H9 (cell line): ENCODE measurements around the gene LILRB1. TPM values are rescaled to one million over a fixed set of nuclear protein-coding genes. Genes with fewer than 3 reads are reported as not detected.

Experiments
- DNase-seq: peaks from one replicate; pipeline ENCODE4 v3.0.0-alpha.2; 2017
- H2AFZ ChIP-seq: one replicate; pipeline ENCODE4 v1.6.1; 2013; ENCODE audit warnings: mild to moderate bottlenecking, low read length, control low read depth, moderate library complexity
- H2AK5ac ChIP-seq: 2 replicates; pipeline ENCODE4 v1.6.1; 2013; ENCODE audit warnings: low read length, control low read depth, mixed read lengths; ENCODE audit not compliant: insufficient read length
- H2BK120ac ChIP-seq: one replicate; pipeline ENCODE4 v1.6.1; 2013; ENCODE audit warnings: low read depth, mild to moderate bottlenecking, low read length, control low read depth, inconsistent platforms; ENCODE audit not compliant: poor library complexity, severe bottlenecking
- H2BK12ac ChIP-seq: 2 replicates; pipeline ENCODE4 v1.6.1; 2013; ENCODE audit warnings: low read length, control low read depth, mixed read lengths, low read depth; ENCODE audit not compliant: insufficient read length
- H2BK15ac ChIP-seq: 2 replicates; pipeline ENCODE4 v1.6.1; 2013; ENCODE audit warnings: low read depth, low read length, control low read depth
- H2BK20ac ChIP-seq: one replicate; pipeline ENCODE4 v1.6.1; 2013; ENCODE audit warnings: low read depth, mild to moderate bottlenecking, low read length, control low read depth, inconsistent platforms; ENCODE audit not compliant: poor library complexity, severe bottlenecking
- H2BK5ac ChIP-seq: 2 replicates; pipeline ENCODE4 v1.6.1; 2013; ENCODE audit warnings: low read length, control low read depth, mixed read lengths; ENCODE audit not compliant: insufficient read length
- H3K14ac ChIP-seq: 2 replicates; pipeline ENCODE4 v1.6.1; 2013; ENCODE audit warnings: low read length, control low read depth; ENCODE audit not compliant: insufficient read depth
- H3K18ac ChIP-seq: 2 replicates; pipeline ENCODE4 v1.6.1; 2013; ENCODE audit warnings: low read depth, mild to moderate bottlenecking, mixed read lengths, low read length, control low read depth; ENCODE audit not compliant: insufficient read length
- H3K23ac ChIP-seq: 2 replicates; pipeline ENCODE4 v1.6.1; 2013; ENCODE audit warnings: low read length, control low read depth, mixed read lengths, low read depth; ENCODE audit not compliant: insufficient read length
- H3K23me2 ChIP-seq: 2 replicates; pipeline ENCODE4 v1.6.1; 2013; ENCODE audit warnings: low read depth, mild to moderate bottlenecking, mixed read lengths, low read length, control low read depth; ENCODE audit not compliant: insufficient read length, poor library complexity, severe bottlenecking
- H3K27ac ChIP-seq: 2 replicates; pipeline ENCODE4 v1.5.1; 2013; ENCODE audit warnings: low read length, control low read depth, mixed read lengths, low read depth; ENCODE audit not compliant: insufficient read length
- H3K27me3 ChIP-seq: 2 replicates; pipeline ENCODE4 v1.6.1; 2013; ENCODE audit warnings: low read length, control low read depth, inconsistent platforms; ENCODE audit not compliant: insufficient read depth
- H3K4ac ChIP-seq: 2 replicates; pipeline ENCODE4 v1.6.1; 2013; ENCODE audit warnings: low read depth, mild to moderate bottlenecking, control low read depth, inconsistent platforms, low read length, moderate library complexity
- H3K4me1 ChIP-seq: 2 replicates; pipeline ENCODE4 v1.6.1; 2013; ENCODE audit warnings: low read length, control low read depth, inconsistent platforms; ENCODE audit not compliant: insufficient read depth
- H3K4me2 ChIP-seq: 2 replicates; pipeline ENCODE4 v1.6.1; 2013; ENCODE audit warnings: low read length, control low read depth, mixed read lengths; ENCODE audit not compliant: insufficient read length, insufficient read depth
- H3K56ac ChIP-seq: 2 replicates; pipeline ENCODE4 v1.6.1; 2013; ENCODE audit warnings: low read depth, mild to moderate bottlenecking, mixed read lengths, low read length, control low read depth; ENCODE audit not compliant: insufficient read length
- H3K79me1 ChIP-seq: 2 replicates; pipeline ENCODE4 v1.6.1; 2013; ENCODE audit warnings: low read depth, mild to moderate bottlenecking, moderate library complexity, low read length, control low read depth, inconsistent platforms; ENCODE audit not compliant: insufficient read depth, poor library complexity, severe bottlenecking
- H3K79me2 ChIP-seq: 2 replicates; pipeline ENCODE4 v1.6.1; 2013; ENCODE audit warnings: low read length, control low read depth, inconsistent platforms; ENCODE audit not compliant: insufficient read depth
- H3K9ac ChIP-seq: 2 replicates; pipeline ENCODE4 v1.6.1; 2013; ENCODE audit warnings: low read length, control low read depth, mixed read lengths; ENCODE audit not compliant: insufficient read length; ENCODE audit errors: extremely low read depth
- H3K9me3 ChIP-seq: one replicate; pipeline ENCODE4 v1.6.1; 2013; ENCODE audit warnings: low read depth, low read length, inconsistent platforms; ENCODE audit not compliant: control insufficient read depth
- H3T11ph ChIP-seq: one replicate; pipeline ENCODE4 v1.6.1; 2013; ENCODE audit warnings: mild to moderate bottlenecking, low read length, control low read depth, inconsistent platforms
- H4K20me1 ChIP-seq: one replicate; pipeline ENCODE4 v1.6.1; 2013; ENCODE audit not compliant: control insufficient read depth, insufficient read length, insufficient read depth
- H4K5ac ChIP-seq: 2 replicates; pipeline ENCODE4 v1.6.1; 2013; ENCODE audit warnings: low read depth, mild to moderate bottlenecking, mixed read lengths, low read length, control low read depth; ENCODE audit not compliant: insufficient read length
- H4K8ac ChIP-seq: replicated peaks from 2 replicates; pipeline ENCODE4 v1.6.1; 2013; ENCODE audit warnings: low read length, control low read depth, mixed read lengths, low read depth; ENCODE audit not compliant: insufficient read length
- H4K91ac ChIP-seq: 2 replicates; pipeline ENCODE4 v1.6.1; 2013; ENCODE audit warnings: low read depth, mild to moderate bottlenecking, moderate library complexity, mixed read lengths, low read length, control low read depth; ENCODE audit not compliant: insufficient read length
- H3K27ac Mint-ChIP-seq, 3 experiments: 2 replicates in 2 of 3; 3 replicates in 1 of 3; pipeline ENCODE4 v1.8.0; 2020 to 2021; ENCODE audit warnings: mixed read lengths in 3 of 3, mild to moderate bottlenecking in 1 of 3, moderate library complexity in 1 of 3
- H3K27me3 Mint-ChIP-seq: 2 replicates; pipeline ENCODE4 v1.8.0; 2021; ENCODE audit warnings: low read depth, mild to moderate bottlenecking, moderate library complexity, mixed read lengths
- H3K36me3 Mint-ChIP-seq, 3 experiments: 2 replicates in 2 of 3; 3 replicates in 1 of 3; pipeline ENCODE4 v1.8.0; 2020 to 2021; ENCODE audit warnings: low read depth in 3 of 3, mixed read lengths in 3 of 3; ENCODE audit not compliant: insufficient read depth in 1 of 3
- H3K4me1 Mint-ChIP-seq, 2 experiments: 2 replicates each; pipeline ENCODE4 v1.8.0; 2020; ENCODE audit warnings: mixed read lengths in 2 of 2
- H3K4me3 Mint-ChIP-seq, 2 experiments: 2 replicates in 1 of 2; 3 replicates in 1 of 2; pipeline ENCODE4 v1.8.0; 2020 to 2021; ENCODE audit warnings: mild to moderate bottlenecking in 2 of 2, mixed read lengths in 2 of 2, moderate library complexity in 1 of 2
- H3K9me3 Mint-ChIP-seq, 2 experiments: 2 replicates in 1 of 2; 3 replicates in 1 of 2; pipeline ENCODE4 v1.8.0; 2020; ENCODE audit warnings: mild to moderate bottlenecking in 2 of 2, mixed read lengths in 2 of 2, moderate library complexity in 1 of 2
- WGBS: extraction: QIAGEN DNeasy Blood & Tissue Kit; methylation state at CpG from one replicate; pipeline ENCODE4 v1.1.7; 2013; ENCODE audit warnings: missing lambda C conversion rate, low lambda C conversion rate, mixed read lengths; ENCODE audit not compliant: insufficient read length; ENCODE audit errors: extremely low coverage; 5-methylcytosine and 5-hydroxymethylcytosine counted together
- total RNA-seq: library from RNA; stranded (reverse); gene quantifications from 2 replicates; pipeline ENCODE4 v1.2.1, GENCODE V29; 2021
- TF ChIP-seq, protein P1 (sequence below): fragments of 200-600 bp; sonication (generic); conservative IDR thresholded peaks from 3 replicates; pipeline ENCODE4 v1.8.0; 2021; ENCODE audit warnings: antibody characterized with exemption, mild to moderate bottlenecking

The LILRB1 gene
- total RNA-seq, 1 experiment from 2014 or later, result not detected

DNA sequence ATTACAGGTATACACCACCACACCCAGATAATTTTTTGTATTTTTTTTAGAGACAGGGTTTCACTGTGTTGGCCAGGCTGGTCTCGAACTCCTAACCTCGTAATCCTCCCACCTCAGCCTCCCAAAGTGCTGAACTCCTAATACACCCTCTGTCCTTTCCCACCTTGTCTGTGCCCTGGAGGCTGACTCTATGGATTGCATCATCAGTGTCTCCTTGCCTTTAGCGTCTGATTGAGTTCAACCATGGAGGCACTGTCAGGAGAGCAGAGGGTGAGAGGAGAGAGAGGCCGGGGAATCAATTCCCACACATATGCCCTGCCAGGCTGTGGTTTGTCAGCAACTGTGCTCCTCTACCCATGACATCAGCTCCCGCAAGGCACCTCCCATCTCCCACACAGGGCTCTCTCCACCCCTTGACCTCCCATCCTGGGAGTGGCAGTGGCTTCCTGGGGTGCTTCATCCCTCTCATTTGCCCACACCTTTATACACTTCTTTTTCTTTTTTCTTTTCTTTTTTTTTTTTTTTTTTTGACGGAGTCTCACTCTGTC, 19.9 kb downstream of the LILRB1 start:
- no peak overlapping the region for H3K4me2 ChIP-seq
- H2BK20ac ChIP-seq, result no peak overlapping the region
- H3K18ac ChIP-seq, result no peak overlapping the region
- Mint-ChIP-seq H3K9me3 (peaks cover 88 to 96% of the 10 kb centered on the region in 2 experiments), H3K27ac (no peak overlapping the region), H3K4me3 (no peak overlapping the region), H3K27me3 (peaks cover 2% of the 10 kb centered on the region; the same call in 1 of the 2 replicates), H3K4me1 (no peaks in the 10 kb centered on the region), H3K36me3 (peaks cover 0 to 7% (median 2%) of the 10 kb centered on the region in 3 experiments; a peak in 6 of 7 replicates)
- no peaks in the 10 kb centered on the region for H4K20me1 ChIP-seq
- no peak overlapping the region for H3K9ac ChIP-seq
- H3K9me3 ChIP-seq, result peaks cover 82% of the 10 kb centered on the region
- no peak overlapping the region for H3T11ph ChIP-seq
- no peak overlapping the region for H2BK12ac ChIP-seq
- H4K8ac ChIP-seq, result no peak overlapping the region
- H3K4me1 ChIP-seq, result no peaks in the 10 kb centered on the region
- TF ChIP-seq, protein P1, sequence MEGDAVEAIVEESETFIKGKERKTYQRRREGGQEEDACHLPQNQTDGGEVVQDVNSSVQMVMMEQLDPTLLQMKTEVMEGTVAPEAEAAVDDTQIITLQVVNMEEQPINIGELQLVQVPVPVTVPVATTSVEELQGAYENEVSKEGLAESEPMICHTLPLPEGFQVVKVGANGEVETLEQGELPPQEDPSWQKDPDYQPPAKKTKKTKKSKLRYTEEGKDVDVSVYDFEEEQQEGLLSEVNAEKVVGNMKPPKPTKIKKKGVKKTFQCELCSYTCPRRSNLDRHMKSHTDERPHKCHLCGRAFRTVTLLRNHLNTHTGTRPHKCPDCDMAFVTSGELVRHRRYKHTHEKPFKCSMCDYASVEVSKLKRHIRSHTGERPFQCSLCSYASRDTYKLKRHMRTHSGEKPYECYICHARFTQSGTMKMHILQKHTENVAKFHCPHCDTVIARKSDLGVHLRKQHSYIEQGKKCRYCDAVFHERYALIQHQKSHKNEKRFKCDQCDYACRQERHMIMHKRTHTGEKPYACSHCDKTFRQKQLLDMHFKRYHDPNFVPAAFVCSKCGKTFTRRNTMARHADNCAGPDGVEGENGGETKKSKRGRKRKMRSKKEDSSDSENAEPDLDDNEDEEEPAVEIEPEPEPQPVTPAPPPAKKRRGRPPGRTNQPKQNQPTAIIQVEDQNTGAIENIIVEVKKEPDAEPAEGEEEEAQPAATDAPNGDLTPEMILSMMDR, result no peak
- no peak overlapping the region for H2AK5ac ChIP-seq
- no peak overlapping the region for H3K56ac ChIP-seq
- H3K79me1 ChIP-seq, result no peaks in the 10 kb centered on the region
- no peaks in the 10 kb centered on the region for H3K79me2 ChIP-seq
- no CpG with 5 or more reads among the region's 6 CpGs for WGBS
- H2BK120ac ChIP-seq, result no peak overlapping the region
- no peak overlapping the region for H3K27ac ChIP-seq
- H3K27me3 ChIP-seq, result no peaks in the 10 kb centered on the region
- no peak overlapping the region for H3K14ac ChIP-seq
- no peak overlapping the region for H3K4ac ChIP-seq
- DNase-seq, result no peak
- H2BK15ac ChIP-seq, result no peak overlapping the region
- H3K23ac ChIP-seq, result no peak overlapping the region
- no peaks in the 10 kb centered on the region for H3K23me2 ChIP-seq
- H2AFZ ChIP-seq, result no peak overlapping the region
- H4K5ac ChIP-seq, result no peak overlapping the region
- H4K91ac ChIP-seq, result no peak overlapping the region
- no peak overlapping the region for H2BK5ac ChIP-seq
